Ovary (tissue), 3 donors: Measurements from ENCODE around the gene USP32.

Source experiments
- EP300 ChIP-seq: sonication (generic); formaldehyde crosslinking; IDR thresholded peaks from one replicate; pipeline ENCODE4 v1.6.1; 2017; ENCODE audit warnings: antibody characterized with exemption
- POLR2A ChIP-seq: fragments of 450-650 bp; IDR thresholded peaks from one replicate; pipeline ENCODE4 v1.6.1; 2017; ENCODE audit warnings: antibody characterized with exemption, mild to moderate bottlenecking, moderate library complexity
- TF ChIP-seq, protein P1 (sequence below), 3 donors: fragments of 450-650 bp in 2 of 3; fragments of 200-600 bp in 1 of 3; IDR thresholded peaks; one replicate each; pipeline versions ENCODE4 v1.5.1 to v1.8.0; 2016 to 2022; ENCODE audit warnings: antibody characterized with exemption in 3 of 3, mild to moderate bottlenecking in 1 of 3
- donor health status: DM: no; HTN: no; CAD: no.

DNA sequence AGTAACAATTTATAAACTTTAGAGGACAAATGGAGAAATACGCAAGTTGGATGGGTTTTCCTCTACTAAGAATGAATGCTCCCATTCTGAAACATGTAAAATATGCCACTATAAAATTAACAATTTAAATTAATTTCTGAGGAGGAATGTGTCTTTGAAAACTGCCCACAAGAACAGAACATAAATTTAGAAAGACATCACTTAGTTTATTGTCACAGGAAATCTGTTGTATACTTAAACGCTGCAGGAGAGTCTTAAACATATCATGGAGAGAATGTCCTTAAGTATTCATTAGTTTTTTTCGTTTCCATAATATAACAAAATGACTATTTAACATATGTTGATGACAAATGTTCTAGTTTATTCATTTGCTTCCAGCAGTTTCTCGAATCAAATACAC, 29.6 kb downstream of the USP32 start:
- TF ChIP-seq, protein P1, sequence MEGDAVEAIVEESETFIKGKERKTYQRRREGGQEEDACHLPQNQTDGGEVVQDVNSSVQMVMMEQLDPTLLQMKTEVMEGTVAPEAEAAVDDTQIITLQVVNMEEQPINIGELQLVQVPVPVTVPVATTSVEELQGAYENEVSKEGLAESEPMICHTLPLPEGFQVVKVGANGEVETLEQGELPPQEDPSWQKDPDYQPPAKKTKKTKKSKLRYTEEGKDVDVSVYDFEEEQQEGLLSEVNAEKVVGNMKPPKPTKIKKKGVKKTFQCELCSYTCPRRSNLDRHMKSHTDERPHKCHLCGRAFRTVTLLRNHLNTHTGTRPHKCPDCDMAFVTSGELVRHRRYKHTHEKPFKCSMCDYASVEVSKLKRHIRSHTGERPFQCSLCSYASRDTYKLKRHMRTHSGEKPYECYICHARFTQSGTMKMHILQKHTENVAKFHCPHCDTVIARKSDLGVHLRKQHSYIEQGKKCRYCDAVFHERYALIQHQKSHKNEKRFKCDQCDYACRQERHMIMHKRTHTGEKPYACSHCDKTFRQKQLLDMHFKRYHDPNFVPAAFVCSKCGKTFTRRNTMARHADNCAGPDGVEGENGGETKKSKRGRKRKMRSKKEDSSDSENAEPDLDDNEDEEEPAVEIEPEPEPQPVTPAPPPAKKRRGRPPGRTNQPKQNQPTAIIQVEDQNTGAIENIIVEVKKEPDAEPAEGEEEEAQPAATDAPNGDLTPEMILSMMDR (IDR thresholded peaks at IDR 0.05), result no peak
- TF ChIP-seq POLR2A (no peak), EP300 (no peak)
